Activated naive CD8-positive, alpha-beta T cell treated with anti-CD3 and anti-CD28 coated beads, Interleukin-2, amount 10 ng/mL, durations not matched to agents 7 days and 5 days (primary cell): ENCODE results near the gene PIGT. TPM values are rescaled to one million over a fixed set of nuclear protein-coding genes. Genes with fewer than 3 reads are reported as not detected.
A peak's percentile ranks its signal among the peaks of the same experiment; 100 is the strongest.
"Not testable (repeated sequence)": the region's sequence is repeated elsewhere in the genome, so short reads cannot be mapped to it uniquely, and the experiment has no call there.

Experiments
- ATAC-seq: fragments of 150-1000 bp; cut with Tn5 transposase; one replicate; pipeline ENCODE4 v1.10.0; 2021; ENCODE audit warnings: low read depth, moderate library complexity
- POLR2A ChIA-PET: fragments of 350-600 bp; sonication (Branson Sonifier 250); formaldehyde crosslinking; loops from one replicate; lab custom pipeline; 2021; ENCODE audit warnings: antibody characterized with exemption; lab: Charles Lee
- DNase-seq: peaks from one replicate; pipeline ENCODE4 v3.0.0; 2021
- H3K27ac Mint-ChIP-seq: one replicate; pipeline ENCODE4 v1.8.0; 2022; ENCODE audit warnings: mild to moderate bottlenecking, mixed read lengths
- H3K27me3 Mint-ChIP-seq: one replicate; pipeline ENCODE4 v1.8.0; 2022; ENCODE audit warnings: mild to moderate bottlenecking, moderate library complexity, mixed read lengths
- H3K36me3 Mint-ChIP-seq: one replicate; pipeline ENCODE4 v1.8.0; 2021; ENCODE audit warnings: mild to moderate bottlenecking, mixed read lengths
- H3K4me1 Mint-ChIP-seq: one replicate; pipeline ENCODE4 v1.8.0; 2021; ENCODE audit warnings: mixed read lengths
- H3K4me3 Mint-ChIP-seq: one replicate; pipeline ENCODE4 v1.8.0; 2022; ENCODE audit warnings: mild to moderate bottlenecking, moderate library complexity, mixed read lengths
- H3K9me3 Mint-ChIP-seq: one replicate; pipeline ENCODE4 v1.8.0; 2021; ENCODE audit warnings: mixed read lengths
- microRNA-seq: library from miRNA; unstranded; fragments of <30 nt; microRNA quantifications from one replicate; pipeline ENCODE4 v1.2.0, GENCODE V29; 2022
- total RNA-seq, 2 experiments: library from RNA; stranded (reverse); gene quantifications; one replicate each; pipeline ENCODE4 v1.2.3, GENCODE V29; 2021

PIGT gene
- total RNA-seq, 2 experiments from 2014 or later: 64.9 to 72.7 TPM

DNA sequence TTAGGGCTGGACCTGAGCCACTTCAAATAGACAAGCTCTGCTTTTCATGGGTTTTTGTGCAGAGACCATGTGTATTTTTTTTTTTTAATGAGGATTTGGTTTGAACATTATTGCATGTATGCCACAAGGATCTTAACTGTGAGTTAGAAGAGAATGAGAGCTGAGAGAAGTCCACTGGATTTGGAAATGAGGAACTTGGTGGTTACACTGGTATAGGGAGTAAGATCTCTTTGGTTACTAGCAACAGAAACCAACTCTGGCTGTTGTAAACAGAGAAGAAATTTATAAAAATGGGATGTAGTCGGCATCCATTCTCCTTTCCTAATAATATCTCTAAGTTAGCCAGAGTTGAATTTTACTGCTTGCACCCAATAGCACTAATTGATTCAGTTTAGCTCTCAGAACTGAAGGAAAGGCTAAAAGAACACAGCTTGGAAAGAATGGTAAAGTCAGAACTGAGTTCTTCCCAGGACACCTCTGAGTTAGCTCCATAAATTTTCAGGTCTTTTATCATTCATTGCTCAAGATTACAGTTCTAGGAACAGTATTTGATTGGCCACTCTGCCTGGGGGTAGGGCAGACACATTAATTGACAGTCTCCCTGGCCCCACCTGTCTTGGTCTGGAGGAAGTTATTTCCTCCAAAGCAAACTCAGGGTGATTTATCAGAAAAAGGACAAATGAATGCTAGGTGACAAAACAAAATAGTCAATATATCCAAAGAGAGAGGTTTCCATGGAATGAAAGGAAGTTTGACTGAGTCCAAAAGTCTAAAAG is 49.7 kb downstream of the PIGT start:
- peaks cover 39% of the 10 kb centered on the region for H3K27me3 Mint-ChIP-seq
- POLR2A ChIA-PET: interaction anchor here (0.7 kb wide), 1 partner anchor 102 kb away, joined by 3 read pairs; no protein-coding TSS in a partner anchor
- ATAC-seq (no peak), DNase-seq (no peak)
- no peak overlapping the region for H3K4me3 Mint-ChIP-seq
- no peaks in the 10 kb centered on the region for H3K4me1 Mint-ChIP-seq
- H3K27ac Mint-ChIP-seq: no peak overlapping the region
- no peaks in the 10 kb centered on the region for H3K36me3 Mint-ChIP-seq
- H3K9me3 Mint-ChIP-seq: no peaks in the 10 kb centered on the region

DNA sequence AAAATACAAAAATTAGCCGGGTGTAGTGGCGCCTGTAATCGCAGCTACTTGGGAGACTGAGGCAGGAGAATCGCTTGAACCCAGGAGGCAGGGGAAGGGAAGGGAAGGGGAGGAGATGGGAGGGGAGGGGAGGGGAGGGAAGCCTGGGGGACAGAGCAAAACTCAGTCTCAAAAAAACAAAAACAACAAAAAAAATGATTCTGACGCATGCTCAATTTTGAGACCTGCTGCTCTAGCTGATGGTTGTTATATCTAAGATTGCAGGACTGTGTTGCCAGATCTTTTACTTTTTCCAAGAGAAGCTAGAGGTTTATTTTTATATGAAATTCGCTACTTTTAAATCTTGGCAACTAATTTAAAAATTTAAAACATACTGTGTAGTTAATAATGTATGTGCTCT is 51.2 kb downstream of the PIGT start:
- Mint-ChIP-seq H3K36me3 (no peaks in the 10 kb centered on the region), H3K27me3 (peaks cover 51% of the 10 kb centered on the region), H3K27ac (no peak overlapping the region), H3K4me1 (no peaks in the 10 kb centered on the region), H3K9me3 (no peaks in the 10 kb centered on the region), H3K4me3 (no peak overlapping the region)
- no peak for ATAC-seq
- no peak for DNase-seq
- POLR2A ChIA-PET: no interaction called here

DNA sequence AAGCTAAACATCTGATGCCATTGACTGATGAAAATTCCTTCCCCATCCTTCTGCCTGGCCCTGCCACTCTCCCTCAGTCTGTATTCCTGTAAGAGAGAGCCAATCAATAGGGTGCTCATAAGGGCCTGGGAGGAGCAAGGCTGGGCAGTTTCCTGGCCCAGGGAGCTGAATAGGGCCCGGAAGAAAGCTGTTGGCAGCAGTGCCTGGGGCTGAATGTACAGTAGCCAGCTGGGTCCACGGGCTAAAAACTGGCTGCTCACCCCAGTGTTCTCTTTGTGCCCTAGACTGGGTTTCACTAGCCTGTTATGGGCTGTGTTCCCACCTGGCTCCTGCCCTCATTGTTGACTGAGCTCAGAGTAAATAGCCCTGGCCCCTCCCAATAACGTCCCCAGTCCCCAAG is 51.9 kb downstream of the PIGT start:
- DNase-seq (no peak), ATAC-seq (no peak)
- H3K4me3 Mint-ChIP-seq: no peak overlapping the region
- H3K4me1 Mint-ChIP-seq: no peaks in the 10 kb centered on the region
- no peaks in the 10 kb centered on the region for H3K36me3 Mint-ChIP-seq
- POLR2A ChIA-PET: no interaction called here
- no peak overlapping the region for H3K27ac Mint-ChIP-seq
- peaks cover 57% of the 10 kb centered on the region for H3K27me3 Mint-ChIP-seq
- H3K9me3 Mint-ChIP-seq: peaks cover 2% of the 10 kb centered on the region

DNA sequence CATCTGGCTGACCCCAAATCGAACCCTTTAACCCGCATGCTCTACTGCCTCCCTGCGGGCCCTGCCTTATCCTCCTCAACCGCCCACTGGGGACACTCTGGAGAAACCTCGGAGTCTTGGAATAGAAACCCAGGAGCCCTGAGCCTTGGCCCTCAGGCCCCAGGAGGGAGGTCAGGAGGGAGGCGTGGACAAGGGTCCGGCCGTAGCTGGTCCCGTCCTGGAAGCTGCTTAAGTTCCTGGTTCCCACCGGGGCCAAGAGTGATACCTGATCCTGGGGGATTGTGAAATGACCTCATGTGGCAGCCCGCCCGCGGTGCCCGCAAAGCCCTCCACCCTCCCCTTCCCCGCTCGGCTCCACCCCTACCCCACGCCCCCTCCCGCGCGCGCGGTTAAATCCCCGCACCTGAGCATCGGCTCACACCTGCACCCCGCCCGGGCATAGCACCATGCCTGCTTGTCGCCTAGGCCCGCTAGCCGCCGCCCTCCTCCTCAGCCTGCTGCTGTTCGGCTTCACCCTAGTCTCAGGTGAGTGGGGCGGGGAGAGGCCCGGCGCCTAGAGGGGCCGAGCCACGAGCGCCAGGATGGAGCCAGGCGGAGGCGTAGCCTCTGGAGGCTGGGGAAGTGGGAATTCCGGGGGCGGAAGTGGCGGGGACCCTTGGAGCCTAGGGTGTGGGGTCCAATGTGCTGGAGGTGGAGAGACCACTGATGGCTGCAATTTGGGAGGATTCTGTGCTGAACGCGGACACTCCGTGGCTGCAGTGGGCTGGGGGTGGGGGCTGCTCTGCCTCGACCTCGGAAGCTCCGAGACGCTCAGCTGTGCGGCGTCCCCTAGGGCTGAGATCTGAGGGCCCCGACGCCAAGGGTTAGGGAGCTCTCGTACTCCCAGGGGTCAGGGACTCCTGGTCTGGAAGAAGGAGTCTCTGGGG is 53.7 kb downstream of the PIGT start, which contains the start of gene WFDC2:
Gene WFDC2, plus strand, starts transcription at position 418 of the 926 bp plus-strand sequence. Its CDS starts 29 bp downstream, at position 447.
- no peak within 1 kb of the TSS for H3K27ac Mint-ChIP-seq
- no peaks in the 10 kb centered on the region for H3K4me1 Mint-ChIP-seq
- peak within 1 kb of the TSS; percentile 59 for H3K4me3 Mint-ChIP-seq
- DNase-seq: no peak
- peaks cover 2% of the 10 kb centered on the region for H3K9me3 Mint-ChIP-seq
- H3K36me3 Mint-ChIP-seq: no peaks in the 10 kb centered on the region
- ATAC-seq: no peak
- POLR2A ChIA-PET: no interaction called here
- peaks cover 59% of the 10 kb centered on the region for H3K27me3 Mint-ChIP-seq

DNA sequence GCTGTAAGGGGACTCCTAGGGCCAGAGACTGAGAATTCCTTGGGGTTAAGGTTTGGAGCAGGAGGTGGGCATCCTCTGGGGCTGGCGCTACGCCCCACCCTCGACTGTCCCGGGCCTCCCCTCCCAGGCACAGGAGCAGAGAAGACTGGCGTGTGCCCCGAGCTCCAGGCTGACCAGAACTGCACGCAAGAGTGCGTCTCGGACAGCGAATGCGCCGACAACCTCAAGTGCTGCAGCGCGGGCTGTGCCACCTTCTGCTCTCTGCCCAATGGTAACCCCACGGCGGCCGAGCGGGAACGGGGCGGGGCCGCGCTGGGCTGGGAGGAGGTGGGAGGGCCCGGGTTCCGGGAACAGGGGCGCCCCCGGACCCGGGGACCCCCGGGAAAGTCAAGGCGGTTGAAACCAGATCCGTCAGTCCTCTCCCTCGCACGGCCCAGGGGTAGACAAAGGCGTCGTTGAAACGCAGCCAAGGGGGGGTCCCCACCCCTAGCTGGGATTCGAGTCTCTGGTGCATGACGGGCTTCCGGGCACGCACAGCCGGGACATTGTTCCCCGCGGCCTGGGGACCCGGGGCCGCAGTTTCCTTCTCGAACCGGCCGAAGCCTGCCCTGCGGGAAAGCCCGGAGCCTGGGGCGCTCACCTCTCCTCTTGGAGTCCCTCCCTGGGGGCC is 54.5 kb downstream of the PIGT start:
- Mint-ChIP-seq H3K4me1 (no peaks in the 10 kb centered on the region), H3K27me3 (peaks cover 59% of the 10 kb centered on the region), H3K36me3 (no peaks in the 10 kb centered on the region), H3K9me3 (peaks cover 2% of the 10 kb centered on the region), H3K27ac (no peak overlapping the region), H3K4me3 (peak overlapping the region; percentile 59)
- POLR2A ChIA-PET: no interaction called here
- DNase-seq (peak; percentile 44), ATAC-seq (peak; percentile 65)

DNA sequence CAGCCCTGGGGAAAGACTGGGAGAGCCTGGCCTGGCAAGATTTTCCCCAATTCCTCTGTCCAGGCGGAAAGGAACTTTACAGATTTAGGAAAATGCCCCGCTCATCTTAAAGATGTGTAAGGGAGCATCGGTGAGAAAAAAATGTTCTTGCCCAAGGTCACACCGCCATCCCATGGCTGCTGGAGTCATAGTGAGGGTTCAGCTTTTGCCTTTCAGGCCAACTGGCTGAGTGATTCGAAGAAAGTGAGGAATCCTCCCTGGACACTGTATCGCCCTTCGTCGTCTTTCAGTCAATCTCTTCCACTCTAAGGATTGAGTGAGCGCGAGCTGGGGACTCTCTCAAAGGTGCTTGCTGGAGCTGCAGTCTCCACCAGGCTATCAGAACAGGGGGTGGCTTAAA is 55.0 kb downstream of the PIGT start:
- Mint-ChIP-seq H3K27ac (no peak overlapping the region), H3K4me3 (peak overlapping the region; percentile 59), H3K9me3 (peaks cover 2% of the 10 kb centered on the region), H3K4me1 (no peaks in the 10 kb centered on the region), H3K27me3 (peaks cover 59% of the 10 kb centered on the region), H3K36me3 (no peaks in the 10 kb centered on the region)
- POLR2A ChIA-PET: no interaction called here
- peak; percentile 16 for ATAC-seq
- no peak for DNase-seq

DNA sequence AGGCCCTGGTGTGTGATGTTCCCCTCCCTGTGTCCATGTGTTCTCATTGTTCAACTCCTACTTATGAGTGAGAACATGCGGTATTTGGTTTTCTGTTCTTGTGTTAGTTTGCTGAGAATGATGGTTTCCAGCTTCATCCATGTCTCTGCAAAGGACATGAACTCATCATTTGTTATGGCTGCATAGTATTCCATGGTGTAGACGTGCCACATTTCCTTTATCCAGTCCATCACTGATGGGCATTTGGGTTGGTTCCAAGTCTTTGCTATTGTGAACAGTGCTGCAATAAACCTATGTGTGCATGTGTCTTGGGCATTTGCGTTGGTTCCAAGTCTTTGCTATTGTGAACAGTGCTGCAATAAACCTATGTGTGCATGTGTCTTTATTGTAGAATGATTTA is 56.3 kb downstream of the PIGT start:
- POLR2A ChIA-PET, DNase-seq, H3K9me3 Mint-ChIP-seq, H3K27ac Mint-ChIP-seq, ATAC-seq, H3K4me1 Mint-ChIP-seq, H3K36me3 Mint-ChIP-seq, H3K4me3 Mint-ChIP-seq: not testable (repeated sequence)
- H3K27me3 Mint-ChIP-seq: peaks cover 51% of the 10 kb centered on the region

Small RNAs within 50 kb of the gene (microRNA-seq; reads per million reads assigned to microRNA genes)
- gene MIR6812: 2.8 reads per million

Other genes with a start within 250 kb of the PIGT start
- not detected for gene PI3, start 241.2 kb upstream of the PIGT start, total RNA-seq
- gene SEMG1, start 209.1 kb upstream of the PIGT start, total RNA-seq: not detected
- gene SEMG2, start 194.8 kb upstream of the PIGT start, total RNA-seq: not detected
- not detected for gene SLPI, start 161.6 kb upstream of the PIGT start, total RNA-seq
- not detected for gene RBPJL, start 109.3 kb upstream of the PIGT start, total RNA-seq
- gene MATN4, start 107.8 kb upstream of the PIGT start, total RNA-seq: under 1 TPM; 0.14 to 0.30 TPM
- gene SDC4, start 67.7 kb upstream of the PIGT start, total RNA-seq: 1 to 10 TPM; 7.0 to 7.1 TPM
- gene SYS1, start 53.0 kb upstream of the PIGT start, total RNA-seq: 10 to 100 TPM; 34.9 to 38.6 TPM
- not detected for gene TP53TG5, start 37.8 kb upstream of the PIGT start, total RNA-seq
- 10 to 100 TPM; 21.1 TPM for gene DBNDD2, start 7.9 kb upstream of the PIGT start, total RNA-seq
- gene WFDC2, start 53.6 kb downstream of the PIGT start, total RNA-seq: not detected
- not detected for gene SPINT3, start 99.5 kb downstream of the PIGT start, total RNA-seq
- not detected for gene WFDC6, start 123.3 kb downstream of the PIGT start, total RNA-seq
- not detected for gene EPPIN, start 131.3 kb downstream of the PIGT start, total RNA-seq
- not detected for gene WFDC8, start 163.1 kb downstream of the PIGT start, total RNA-seq
- gene WFDC10A, start 213.6 kb downstream of the PIGT start, total RNA-seq: not detected
- gene WFDC9, start 215.1 kb downstream of the PIGT start, total RNA-seq: not detected